CD4-positive, alpha-beta T cell treated with Interleukin-6 at 100 ng/mL for 8 hours (primary cell): ENCODE results near the gene THOC2.
"Not testable (repeated sequence)": the region's sequence is repeated elsewhere in the genome, so short reads cannot be mapped to it uniquely, and the experiment has no call there.

Experiments used
- DNase-seq: peaks from one replicate; pipeline ENCODE4 v3.0.0-alpha.2; 2020; ENCODE audit warnings: mixed read lengths, low spot score

Gene THOC2

DNA sequence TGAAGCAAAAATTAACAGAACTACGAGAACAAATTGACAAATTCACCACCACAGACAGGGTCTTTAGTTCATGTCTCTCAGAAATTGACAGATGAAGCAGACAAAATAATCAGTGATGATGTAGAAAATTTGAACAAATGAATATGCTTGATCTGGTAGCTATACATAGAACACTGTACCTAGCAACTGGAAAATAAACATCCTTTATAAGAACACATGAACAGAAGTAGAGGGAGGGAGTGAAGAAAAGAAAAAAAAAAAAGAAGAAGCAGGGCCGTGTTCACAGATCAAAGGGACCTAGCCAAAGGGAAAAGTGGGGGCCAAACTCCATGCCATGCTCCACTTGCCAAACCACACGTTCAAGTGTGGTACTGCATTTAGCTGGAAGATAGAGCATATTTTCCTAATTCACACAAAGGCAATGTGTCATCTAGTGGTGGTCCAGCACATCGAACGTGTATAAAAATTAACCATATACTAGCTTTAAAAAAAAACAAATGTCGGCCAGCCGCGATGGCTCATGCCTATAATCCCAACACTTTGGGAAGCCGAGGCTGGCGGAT, 5.6 kb upstream of the THOC2 start:
- DNase-seq: no peak

DNA sequence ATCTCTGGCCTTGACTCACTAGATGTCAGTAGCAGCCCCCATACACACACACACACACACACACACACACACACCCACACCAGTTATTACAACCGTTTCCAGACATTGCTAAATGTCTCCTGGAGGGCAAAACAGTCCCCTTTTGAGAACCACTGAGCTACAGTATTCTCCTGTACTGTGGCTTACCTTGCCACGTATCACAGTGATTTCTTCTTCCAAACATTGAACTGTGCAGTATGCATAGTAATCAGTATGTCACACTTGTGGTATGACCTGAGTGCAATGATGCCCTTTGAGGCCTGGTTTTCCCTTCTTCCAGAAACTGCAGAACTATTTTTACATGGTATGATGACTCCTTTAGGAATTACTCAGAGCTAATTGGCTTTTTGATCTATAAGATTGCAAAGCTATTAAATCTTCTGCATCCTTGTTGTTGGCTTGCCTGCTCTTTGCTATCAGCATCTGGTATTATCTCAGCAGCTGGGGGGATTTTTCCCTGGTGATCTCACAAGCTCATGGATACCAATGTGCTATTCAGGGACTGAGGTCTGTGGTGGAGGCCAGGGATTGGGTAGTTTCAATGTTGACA, 3.6 kb upstream of the THOC2 start:
- no peak for DNase-seq

DNA sequence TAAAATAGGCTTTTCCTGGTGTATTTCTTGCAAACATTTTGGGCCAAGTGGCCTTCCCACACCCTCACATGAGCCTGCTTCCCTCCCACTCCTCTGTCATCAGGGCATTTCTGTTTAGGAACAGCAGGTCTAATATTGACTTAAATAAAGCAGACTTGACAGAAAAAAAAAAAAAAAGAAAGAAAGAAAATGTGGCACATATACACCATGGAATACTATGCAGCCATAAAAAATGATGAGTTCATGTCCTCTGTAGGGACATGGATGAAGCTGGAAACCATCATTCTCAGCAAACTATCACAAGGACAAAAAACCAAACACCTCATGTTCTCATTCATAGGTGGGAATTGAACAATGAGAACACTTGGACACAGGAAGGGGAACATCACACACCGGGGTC, 2.3 kb upstream of the THOC2 start:
- DNase-seq: not testable (repeated sequence)

DNA sequence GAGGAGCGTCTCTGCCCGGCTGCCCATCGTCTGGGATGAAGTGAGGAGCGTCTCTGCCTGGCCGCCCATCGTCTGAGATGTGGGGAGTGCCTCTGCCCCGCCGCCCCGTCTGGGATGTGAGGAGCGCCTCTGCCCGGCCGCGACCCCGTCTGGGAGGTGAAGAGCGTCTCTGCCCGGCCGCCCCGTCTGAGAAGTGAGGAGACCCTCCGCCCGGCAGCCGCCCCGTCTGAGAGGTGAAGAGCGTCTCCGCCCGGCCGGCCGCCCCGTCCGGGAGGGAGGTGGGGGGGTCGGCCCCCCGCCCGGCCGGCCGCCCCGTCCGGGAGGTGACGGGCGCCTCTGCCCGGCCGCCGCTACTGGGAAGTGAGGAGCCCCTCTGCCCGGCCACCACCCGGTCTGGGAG, 1.2 kb upstream of the THOC2 start:
- DNase-seq: not testable (repeated sequence)

DNA sequence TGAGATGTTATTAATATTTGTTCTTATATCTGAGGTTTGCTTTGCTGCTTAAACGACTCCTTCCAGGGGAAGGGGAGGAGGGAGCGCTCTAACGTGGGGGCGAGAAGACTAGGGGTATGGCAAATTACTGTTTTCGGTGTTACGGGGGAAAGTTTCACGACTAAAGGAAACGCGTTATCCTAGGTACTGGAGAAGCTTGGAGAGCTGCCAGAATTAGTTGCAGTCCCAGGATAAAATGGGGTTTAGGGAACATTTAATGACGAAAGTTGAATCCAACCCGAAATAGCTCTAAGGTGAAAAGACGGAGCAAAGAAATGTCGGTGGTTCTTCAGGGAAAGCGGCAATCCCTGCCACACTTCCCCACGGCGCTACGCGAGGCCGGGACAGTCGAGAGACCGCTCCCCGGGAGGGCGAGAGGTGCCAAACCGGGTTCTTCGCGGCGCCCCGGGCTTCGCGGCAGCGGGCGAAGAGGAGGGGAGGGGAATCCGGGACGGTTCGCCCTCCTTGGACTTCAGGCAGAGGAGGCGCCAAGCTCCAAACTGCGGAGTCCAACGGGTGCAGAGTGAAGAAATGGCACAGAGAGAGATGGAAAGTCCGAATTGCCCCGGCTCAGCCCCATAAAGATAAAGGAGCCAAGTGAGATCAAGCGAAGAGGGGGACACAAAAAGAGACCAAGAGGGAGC, 724 bp downstream of the THOC2 start:
- DNase-seq: no peak

DNA sequence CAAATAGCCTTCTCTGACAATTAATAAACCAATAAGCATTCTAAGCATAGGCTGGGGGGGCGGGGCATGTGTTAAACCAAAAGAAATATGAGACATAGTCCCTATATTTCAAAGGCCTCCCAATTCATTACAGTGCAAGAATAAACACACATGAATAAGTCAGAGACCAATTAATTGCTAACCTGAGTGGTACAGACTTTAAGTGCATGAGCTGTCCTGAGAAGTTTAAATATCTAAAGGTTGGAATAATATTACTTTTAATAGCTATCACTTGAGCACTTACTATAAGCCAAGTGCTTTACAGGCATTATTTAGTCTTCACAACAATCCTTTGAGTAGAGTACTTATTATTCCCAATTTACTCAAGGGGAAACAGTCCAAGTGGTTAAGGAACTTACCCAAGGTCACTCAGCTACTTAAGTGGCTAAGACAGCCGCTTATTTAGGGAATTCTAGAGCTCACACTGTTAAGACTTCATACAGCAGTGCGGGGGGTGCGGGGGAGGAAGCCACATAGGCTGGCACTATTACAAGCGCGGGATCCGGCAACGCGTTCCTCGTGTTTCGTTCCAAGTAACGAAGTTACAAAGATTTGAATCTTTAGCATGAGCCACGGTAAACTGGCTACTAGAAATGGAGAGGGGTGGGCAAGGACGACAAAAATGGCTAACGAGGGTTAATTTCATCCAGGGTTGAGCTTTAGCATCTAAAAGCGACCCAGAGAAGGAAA, 1.4 kb downstream of the THOC2 start:
- no peak for DNase-seq

DNA sequence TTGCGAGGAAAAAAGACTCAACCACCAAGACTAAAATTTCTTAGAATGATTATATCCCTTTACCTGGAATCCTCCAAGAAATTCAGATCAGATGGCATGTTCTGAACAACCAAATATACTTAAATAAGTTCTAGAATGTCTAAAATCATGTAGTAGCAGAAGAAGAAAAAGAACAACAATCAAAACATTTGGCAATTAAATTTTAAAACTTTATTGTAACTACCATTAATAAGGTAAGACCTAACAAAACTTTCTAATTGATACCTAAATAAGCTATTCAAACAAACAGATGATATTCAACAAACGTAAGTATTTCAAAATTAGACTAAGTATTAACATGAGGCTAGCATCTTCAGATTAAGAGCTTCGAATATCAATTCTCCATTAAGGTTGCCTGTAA, 4.3 kb downstream of the THOC2 start:
- DNase-seq: no peak

DNA sequence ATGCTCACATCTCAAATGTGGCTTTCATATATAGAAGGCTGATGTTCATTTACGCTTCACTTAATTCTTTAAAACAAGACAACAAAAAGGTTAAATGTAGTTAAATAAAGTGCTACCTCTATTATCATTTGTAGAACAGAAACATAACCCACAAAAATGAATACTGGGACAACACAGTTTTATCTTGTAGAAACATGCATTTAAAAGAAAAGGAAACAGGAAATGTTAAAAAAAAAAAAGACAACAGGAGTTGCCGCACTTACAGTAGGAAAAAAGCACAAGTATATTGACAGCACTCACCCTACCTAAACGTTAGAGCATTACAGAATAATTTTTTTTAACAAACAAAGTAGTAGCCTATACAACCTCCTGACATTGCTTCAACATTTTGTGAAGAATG, 4.8 kb downstream of the THOC2 start:
- no peak for DNase-seq

DNA sequence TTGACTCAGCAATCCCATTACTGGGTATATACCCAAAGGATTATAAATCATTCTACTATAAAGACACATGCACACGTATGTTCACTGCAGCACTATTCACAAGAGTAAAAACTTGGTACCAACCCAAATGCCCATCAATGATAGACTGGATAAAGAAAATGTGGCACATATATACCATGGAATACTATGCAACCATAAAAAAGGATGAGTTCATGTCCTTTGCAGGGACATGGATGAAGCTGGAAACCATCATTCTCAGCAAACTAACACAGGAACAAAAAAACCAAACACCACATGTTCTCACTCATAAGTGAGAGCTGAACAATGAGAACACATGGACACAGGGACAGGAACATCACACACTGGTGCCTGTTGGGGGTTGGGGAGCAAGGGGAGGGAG, 10.7 kb downstream of the THOC2 start:
- not testable (repeated sequence) for DNase-seq

DNA sequence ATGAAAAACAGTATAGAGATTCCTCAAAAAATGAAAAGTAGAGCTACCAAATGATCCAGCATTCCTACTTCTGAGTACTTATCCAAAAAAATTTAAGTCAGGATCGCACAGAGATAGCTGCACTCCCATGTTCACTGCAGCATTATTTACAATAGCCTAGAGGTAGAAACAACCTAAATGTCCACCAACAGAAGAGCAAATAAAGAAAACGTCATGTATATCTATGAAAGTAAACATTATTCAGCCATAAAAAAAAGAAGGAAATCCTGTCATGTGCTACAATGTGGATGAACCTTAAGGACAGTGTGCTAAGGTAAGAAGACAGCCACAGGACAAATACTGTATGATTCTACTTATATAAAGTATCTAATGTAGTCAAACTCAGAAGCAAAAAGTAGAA, 12.4 kb downstream of the THOC2 start:
- no peak for DNase-seq

DNA sequence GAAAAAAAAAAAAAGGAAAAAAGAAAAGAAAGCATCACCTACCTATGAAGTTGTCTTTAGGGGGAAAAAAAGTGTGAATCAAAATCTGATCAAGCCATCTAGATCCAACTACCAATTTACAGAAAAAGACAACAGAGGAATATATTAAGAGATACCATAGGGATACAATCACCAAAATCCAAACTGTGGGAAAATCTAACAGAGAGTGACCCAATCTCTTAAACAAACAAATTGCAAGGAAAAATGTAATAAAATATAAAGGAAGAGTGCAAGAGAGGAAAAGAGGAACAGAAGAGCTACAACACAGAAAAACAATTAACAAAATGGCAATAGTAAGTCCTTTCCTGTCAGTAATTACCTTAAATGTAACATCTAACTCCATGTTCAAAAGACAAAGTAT, 19.0 kb downstream of the THOC2 start:
- no peak for DNase-seq

DNA sequence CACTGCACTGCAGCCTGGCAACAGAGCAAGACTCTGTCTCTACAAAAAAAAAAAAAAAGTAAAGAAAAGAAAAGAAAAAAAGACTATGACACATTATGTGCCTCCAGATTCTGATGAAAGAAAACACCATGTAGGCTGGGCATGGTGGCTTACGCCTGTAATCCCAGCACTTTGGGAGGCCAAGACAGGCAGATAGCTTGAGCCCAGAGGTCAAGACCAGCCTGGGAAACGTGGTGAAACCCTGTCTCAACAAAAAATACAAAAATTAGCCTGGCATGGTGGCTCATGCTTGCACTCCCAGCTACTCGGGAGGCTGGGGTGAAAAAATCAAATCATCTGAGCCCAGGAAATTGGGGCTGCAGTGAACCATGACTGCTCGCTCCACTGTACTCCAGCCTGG, 19.4 kb downstream of the THOC2 start:
- DNase-seq: no peak

DNA sequence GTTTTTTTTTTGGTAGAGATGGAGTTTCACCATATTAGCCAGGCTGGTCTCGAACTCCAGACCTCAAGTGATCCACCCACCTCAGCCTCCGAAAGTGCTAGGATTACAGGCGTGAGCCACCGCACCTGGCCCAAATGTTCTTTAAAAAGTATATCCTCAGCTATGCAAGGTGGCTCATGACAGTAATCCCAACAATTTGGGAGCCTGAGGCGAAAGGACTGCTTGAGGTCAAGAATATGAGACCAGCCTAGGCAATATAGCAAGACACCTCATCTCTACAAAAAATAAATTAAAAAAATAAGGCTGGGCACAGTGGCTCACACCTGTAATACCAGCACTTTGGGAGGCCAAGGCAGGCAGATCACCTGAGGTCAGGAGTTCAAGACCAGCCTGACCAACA, 21.7 kb downstream of the THOC2 start:
- DNase-seq: not testable (repeated sequence)

DNA sequence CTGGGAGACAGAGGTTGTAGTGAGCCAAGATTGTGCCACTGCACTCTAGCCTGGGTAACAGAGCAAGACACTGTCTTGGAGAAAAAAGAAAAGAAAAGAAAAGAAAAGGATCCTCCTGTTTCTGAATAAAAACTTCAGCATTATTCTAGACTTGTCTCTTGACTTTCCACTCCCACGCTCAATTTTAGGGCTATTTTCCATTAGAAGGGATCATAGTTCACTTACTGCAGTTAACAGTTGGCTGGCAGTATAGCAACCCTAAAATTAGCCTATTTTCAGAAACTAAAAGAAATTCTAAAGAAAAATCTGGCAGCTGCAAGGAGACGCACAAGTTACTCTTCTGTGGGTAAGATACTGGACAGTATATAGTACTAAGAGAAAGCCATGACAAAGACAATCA, 28.1 kb downstream of the THOC2 start:
- no peak for DNase-seq

DNA sequence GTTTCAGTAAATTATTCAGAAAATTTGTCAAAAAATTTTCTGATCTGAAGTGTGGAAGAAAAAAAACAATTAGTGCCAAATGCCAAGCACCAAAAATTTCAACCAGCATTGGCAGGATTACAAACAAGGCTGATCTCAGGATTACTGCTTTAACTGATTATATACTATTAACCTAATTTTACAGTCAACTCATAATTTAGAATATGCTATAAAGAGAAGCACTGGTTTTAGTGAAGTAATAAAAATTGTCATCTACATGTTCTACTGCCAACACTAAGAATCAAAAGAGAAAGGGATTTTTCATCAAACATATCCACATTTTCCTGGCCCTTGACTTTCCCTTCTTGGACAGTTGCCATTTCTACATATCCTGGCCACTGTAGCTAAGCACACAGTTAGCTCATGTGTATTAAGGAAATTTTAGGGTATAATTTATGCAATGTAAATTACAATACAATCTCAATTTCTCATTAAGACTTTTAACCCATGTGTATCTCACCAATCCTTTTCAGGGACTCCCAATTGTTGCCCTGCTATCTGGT, 33.8 kb downstream of the THOC2 start:
- no peak for DNase-seq

DNA sequence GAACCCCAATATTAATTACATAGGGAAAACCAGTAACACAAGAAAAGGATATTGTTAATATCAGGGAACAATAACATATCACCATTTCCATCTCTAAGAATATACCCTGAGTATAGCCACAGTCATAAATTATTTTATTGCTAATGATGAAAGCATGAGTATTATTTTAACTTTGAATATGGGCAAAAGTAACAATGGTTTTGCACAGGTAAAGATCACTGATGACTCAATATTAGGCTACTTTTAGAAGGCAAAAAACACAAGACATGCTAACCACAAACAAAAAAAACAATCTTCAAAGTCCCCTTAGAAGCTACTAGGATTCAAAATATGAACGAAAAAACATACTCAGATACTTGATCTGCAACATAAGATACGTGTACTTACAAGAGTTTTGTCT, 36.5 kb downstream of the THOC2 start:
- no peak for DNase-seq

DNA sequence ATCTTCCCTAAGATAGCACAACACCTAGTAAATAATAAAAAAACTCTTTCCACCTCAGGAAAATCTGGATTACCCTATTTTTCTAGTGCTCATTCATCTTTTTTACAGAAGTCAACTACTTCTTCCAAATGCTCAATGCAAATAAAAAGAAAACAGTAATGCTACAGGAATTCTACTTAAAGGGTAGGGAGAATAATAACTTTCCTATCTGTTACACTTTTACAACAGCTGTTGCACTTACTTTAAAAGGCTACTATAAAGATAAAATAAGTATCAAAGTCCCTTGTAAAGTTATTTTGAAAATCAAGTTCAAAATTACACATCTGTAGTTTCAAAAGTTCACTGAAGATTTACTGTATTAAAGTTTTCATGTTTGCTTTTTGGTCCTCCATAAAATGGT, 37.6 kb downstream of the THOC2 start:
- no peak for DNase-seq

DNA sequence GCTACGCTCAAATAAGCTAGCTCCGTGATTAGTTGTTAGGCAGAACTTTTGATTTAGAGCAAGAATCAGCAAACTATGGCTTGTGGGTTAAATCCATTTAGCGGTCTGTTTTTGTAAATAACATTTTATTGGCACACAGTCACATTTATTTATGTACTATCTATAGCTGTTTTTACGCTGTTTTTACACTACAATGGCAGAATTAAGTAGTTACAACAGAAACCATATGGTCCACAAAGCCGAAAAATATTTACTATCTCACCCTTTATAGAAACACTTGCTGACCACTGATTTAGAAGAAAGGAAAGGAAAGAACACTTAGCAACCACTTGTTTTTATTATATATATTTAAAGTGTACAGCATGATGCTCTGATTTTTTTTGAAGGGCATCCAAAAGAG, 41.1 kb downstream of the THOC2 start:
- no peak for DNase-seq

DNA sequence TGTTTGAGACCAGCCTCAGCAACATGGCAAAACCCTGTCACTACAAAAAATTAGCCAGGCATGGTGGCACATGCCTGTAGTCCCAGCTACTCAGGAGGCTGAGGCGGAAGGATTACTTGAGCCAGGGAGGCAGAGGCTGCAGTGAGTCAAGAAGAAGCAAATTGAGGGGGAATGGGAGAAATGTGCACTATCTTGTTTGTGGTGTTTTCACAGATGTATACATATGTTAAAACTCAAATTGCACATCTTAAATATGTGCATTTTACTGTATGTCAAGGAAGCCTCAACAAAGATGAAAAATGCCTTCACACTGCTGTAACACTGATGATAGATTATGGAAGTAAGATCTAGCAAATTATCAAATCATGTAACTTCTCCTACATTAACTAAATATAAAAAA, 44.3 kb downstream of the THOC2 start:
- DNase-seq: no peak

DNA sequence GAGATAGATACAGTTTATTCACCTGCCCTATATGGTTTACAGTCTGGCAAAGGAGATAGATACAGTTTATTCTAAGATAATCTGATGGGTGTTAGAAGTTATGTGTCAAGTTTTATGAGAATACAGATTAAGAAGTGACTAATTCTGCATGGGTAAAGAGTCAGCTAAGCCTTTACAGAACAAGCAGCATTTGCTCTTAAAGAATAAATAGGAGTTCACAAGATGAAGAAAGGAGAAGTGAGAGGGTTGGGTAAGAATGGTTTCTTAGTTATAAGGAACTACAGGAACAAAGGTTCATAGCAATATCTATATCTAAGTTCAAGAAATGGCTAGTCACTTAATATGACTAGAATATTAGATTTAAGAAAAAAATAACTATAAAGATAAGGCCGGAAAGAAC, 47.6 kb downstream of the THOC2 start:
- DNase-seq: no peak

DNA sequence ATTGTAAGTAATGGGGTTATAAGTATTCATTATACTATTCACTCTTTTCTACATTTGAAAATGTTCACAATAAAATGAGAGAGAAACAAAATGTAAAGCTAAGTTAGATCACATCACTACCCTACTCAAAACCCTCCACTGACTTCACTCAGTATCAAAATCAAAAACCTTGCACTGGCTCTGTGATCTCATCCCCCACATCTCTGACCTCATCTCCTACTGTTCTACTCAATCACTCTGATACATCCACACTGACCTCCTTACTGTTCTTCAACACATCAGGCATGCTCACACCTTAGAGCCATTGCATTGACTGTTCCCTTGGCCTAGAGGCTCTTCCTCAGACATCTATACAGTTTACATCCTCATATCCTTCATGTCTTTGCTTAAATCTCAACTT, 50.7 kb downstream of the THOC2 start:
- no peak for DNase-seq

DNA sequence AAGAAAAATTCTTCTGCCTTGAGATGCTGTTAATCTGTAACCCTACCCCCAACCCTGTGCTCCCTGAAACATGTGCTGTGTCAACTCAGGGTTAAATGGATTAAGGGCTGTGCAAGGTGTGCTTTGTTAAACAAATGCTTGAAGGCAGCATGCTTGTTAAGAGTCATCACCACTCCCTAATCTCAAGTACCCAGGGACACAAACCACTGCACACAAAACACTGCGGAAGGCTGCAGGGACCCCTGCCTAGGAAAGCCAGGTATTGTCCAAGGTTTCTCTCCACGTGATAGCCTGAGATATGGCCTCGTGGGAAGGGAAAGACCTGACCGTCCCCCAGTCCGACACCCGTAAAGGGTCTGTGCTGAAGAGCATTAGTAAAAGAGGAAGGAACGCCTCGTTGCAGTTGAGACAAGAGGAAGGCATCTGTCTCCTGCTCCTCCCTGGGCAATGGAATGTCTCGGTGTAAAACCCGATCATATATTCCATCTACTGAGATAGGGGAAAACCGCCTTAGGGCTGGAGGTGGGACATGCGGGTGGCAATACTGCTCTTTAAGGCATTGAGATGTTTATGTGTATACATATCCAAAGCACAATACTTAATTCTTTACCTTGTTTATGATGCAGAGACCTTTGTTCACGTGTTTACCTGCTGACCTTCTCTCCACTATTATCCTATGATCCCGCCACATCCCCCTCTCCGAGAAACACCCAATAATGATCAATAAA, 53.0 kb downstream of the THOC2 start:
- DNase-seq: not testable (repeated sequence)
